Panc1 (cell line): ENCODE measurements around the gene RSPH3.

Experiments used
- CTCF ChIP-seq: fragments of 450-650 bp; IDR thresholded peaks from 2 replicates; pipeline ENCODE4 v1.5.1; 2017; ENCODE audit warnings: mild to moderate bottlenecking
- POLR2AphosphoS5 ChIP-seq: IDR thresholded peaks from 2 replicates; pipeline ENCODE4 v1.6.1; 2012; ENCODE audit warnings: mild to moderate bottlenecking, low read depth, low read length, moderate library complexity
- REST ChIP-seq, 2 experiments: IDR thresholded peaks; 2 replicates each; pipeline ENCODE4 v1.6.1; 2011 to 2012; ENCODE audit warnings: low read depth in 2 of 2, control low read depth in 1 of 2, low read length in 1 of 2, mild to moderate bottlenecking in 1 of 2, moderate library complexity in 1 of 2; ENCODE audit not compliant: insufficient read depth in 1 of 2
- SIN3A ChIP-seq: IDR thresholded peaks from 2 replicates; pipeline ENCODE4 v1.6.1; 2012; ENCODE audit warnings: low read depth, mild to moderate bottlenecking, low read length, moderate library complexity, borderline replicate concordance; ENCODE audit not compliant: insufficient read depth

GRCh38 chr6:158999666-159000403, at the start of gene RSPH3:
- peak; percentile 39 for TF ChIP-seq CTCF
- peak; percentile 97 for TF ChIP-seq POLR2AphosphoS5
- TF ChIP-seq REST (IDR thresholded peaks at IDR 0.05; ENCODE audit: insufficient read depth in 1 of 2, low read depth in 2 of 2, low read length in 1 of 2) = peak in 1 of 2 experiments; percentile 56; a peak in 1 of 4 replicates
- peak; percentile 87; the same call in 1 of the 2 replicates for TF ChIP-seq SIN3A
